ENCODE data around the gene VRK3.

DNA sequence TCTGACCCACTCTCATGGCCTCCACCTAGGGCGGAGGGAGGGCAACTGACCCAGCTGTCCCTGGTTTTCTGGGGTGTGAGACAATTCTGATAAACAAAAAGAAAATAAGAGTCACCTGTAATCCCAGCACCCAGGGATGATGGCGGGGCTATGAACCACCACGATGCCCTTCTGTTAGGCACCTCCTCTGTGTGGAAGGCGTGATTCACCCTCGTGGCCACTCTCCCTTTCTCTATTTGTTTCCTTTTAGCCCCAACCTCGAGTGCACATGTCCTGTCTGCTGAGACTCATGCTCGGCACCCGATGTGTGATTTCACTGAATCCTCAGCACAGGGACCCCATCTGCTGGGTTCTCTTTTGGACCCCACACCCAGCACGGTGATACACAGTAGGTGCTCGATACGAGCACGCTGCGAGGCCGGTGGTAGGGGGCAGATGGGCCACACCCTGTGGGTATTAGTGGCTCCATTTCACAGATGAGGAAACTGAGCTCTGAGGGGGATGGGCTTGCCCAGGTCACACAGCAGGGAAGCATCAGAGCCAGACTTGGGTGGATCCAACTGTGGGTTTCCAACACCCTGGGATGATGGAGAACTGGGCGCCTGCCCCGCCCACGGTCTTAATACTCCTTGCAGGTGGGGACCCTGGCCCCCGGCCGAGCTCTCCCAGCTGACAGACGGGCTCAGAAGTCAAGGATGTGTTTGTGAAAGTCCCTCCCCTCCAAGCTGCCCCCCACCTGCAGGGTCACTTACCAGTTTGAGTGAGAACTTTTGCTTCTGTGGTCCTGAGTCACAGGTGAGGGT lies 24.9 kb downstream of the VRK3 start:
- TF ChIP-seq, protein P1, sequence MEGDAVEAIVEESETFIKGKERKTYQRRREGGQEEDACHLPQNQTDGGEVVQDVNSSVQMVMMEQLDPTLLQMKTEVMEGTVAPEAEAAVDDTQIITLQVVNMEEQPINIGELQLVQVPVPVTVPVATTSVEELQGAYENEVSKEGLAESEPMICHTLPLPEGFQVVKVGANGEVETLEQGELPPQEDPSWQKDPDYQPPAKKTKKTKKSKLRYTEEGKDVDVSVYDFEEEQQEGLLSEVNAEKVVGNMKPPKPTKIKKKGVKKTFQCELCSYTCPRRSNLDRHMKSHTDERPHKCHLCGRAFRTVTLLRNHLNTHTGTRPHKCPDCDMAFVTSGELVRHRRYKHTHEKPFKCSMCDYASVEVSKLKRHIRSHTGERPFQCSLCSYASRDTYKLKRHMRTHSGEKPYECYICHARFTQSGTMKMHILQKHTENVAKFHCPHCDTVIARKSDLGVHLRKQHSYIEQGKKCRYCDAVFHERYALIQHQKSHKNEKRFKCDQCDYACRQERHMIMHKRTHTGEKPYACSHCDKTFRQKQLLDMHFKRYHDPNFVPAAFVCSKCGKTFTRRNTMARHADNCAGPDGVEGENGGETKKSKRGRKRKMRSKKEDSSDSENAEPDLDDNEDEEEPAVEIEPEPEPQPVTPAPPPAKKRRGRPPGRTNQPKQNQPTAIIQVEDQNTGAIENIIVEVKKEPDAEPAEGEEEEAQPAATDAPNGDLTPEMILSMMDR (IDR thresholded peaks at IDR 0.05): no peak
- TF ChIP-seq POLR2A (IDR thresholded peaks at IDR 0.05): no peak

Measured in ovary (tissue), 3 donors.